Sigmoid colon (tissue), 7 donors: ENCODE measurements around the gene ZNF575. TPM values are rescaled to one million over a fixed set of nuclear protein-coding genes. Genes with fewer than 3 reads are reported as not detected.

Experiments
- DNase-seq: peaks from one replicate; pipeline ENCODE4 v3.0.0-alpha.2; 2019
- H3K27ac ChIP-seq, 4 donors: fragments of 200-600 bp; sonication (generic); one replicate each; pipeline ENCODE4 v1.5.1; 2016 to 2019; ENCODE audit warnings: mild to moderate bottlenecking in 1 of 4
- H3K27me3 ChIP-seq, 3 donors: fragments of 200-600 bp; sonication (generic); one replicate each; pipeline ENCODE4 v1.5.1; 2019; ENCODE audit warnings: mild to moderate bottlenecking in 1 of 3
- H3K36me3 ChIP-seq, 4 donors: fragments of 200-600 bp; sonication (generic); one replicate each; pipeline ENCODE4 v1.5.1; 2016 to 2019
- H3K4me1 ChIP-seq, 4 donors: fragments of 200-600 bp; sonication (generic); one replicate each; pipeline ENCODE4 v1.5.1; 2017 to 2019
- H3K4me3 ChIP-seq, 4 donors: fragments of 200-600 bp; sonication (generic); one replicate each; pipeline ENCODE4 v1.5.1; 2017 to 2019; ENCODE audit warnings: mild to moderate bottlenecking in 2 of 4, moderate library complexity in 1 of 4
- H3K9me3 ChIP-seq, 4 donors: fragments of 200-600 bp in 3 of 4; sonication (generic) in 3 of 4; one replicate each; pipeline versions ENCODE4 v1.5.1 to v1.6.1; 2013 to 2019
- EP300 ChIP-seq, 4 donors: sonication (generic); formaldehyde crosslinking; IDR thresholded peaks; one replicate each; pipeline ENCODE4 v1.6.1; 2017; ENCODE audit warnings: antibody characterized with exemption in 4 of 4
- POLR2A ChIP-seq, 2 donors: fragments of 450-650 bp; IDR thresholded peaks; one replicate each; pipeline ENCODE4 v1.6.1; 2016; ENCODE audit warnings: antibody characterized with exemption in 2 of 2, mild to moderate bottlenecking in 2 of 2, moderate library complexity in 2 of 2
- POLR2AphosphoS5 ChIP-seq, 4 donors: sonication (generic); formaldehyde crosslinking; IDR thresholded peaks; one replicate each; pipeline ENCODE4 v1.6.1; 2017; ENCODE audit warnings: antibody characterized with exemption in 4 of 4
- WGBS, 2 donors: extraction: QIAGEN DNeasy Blood & Tissue Kit; methylation state at CpG; one replicate each; pipeline ENCODE4 v1.1.7; 2013; 5-methylcytosine and 5-hydroxymethylcytosine counted together
- intact Hi-C: fragments of 100-400 bp; cut with DNase I; formaldehyde crosslinking; loops from one replicate; pipeline ENCODE4 v1.15.1; 2023
- polyA plus RNA-seq, 3 donors: library from polyadenylated mRNA; stranded (reverse); fragments of 200-250 nt; gene quantifications; one replicate each; pipeline ENCODE4 v1.2.3, GENCODE V29; 2013
- total RNA-seq, 4 donors: library from RNA; depleted of rRNA; stranded (reverse); fragments of >200 nt; gene quantifications; one replicate each; pipeline ENCODE4 v1.1.0, GENCODE V29; 2016
- TF ChIP-seq, protein P1 (sequence below), 4 experiments: fragments of 450-650 bp in 3 of 4; fragments of 200-600 bp in 1 of 4; IDR thresholded peaks; one replicate each; pipeline ENCODE4 v1.5.1; 2016 to 2019; ENCODE audit warnings: antibody characterized with exemption in 4 of 4, mild to moderate bottlenecking in 3 of 4, moderate library complexity in 2 of 4
- donor health status: healthy with polysubstance abuse.
- donor health status: Bipolar disorder and iron deficiency.
- donor health status: healthy.

ZNF575 gene
- total and polyA plus RNA-seq, 7 donors = 0.14 to 4.2 (median 4.1) TPM; not detected in 3

DNA sequence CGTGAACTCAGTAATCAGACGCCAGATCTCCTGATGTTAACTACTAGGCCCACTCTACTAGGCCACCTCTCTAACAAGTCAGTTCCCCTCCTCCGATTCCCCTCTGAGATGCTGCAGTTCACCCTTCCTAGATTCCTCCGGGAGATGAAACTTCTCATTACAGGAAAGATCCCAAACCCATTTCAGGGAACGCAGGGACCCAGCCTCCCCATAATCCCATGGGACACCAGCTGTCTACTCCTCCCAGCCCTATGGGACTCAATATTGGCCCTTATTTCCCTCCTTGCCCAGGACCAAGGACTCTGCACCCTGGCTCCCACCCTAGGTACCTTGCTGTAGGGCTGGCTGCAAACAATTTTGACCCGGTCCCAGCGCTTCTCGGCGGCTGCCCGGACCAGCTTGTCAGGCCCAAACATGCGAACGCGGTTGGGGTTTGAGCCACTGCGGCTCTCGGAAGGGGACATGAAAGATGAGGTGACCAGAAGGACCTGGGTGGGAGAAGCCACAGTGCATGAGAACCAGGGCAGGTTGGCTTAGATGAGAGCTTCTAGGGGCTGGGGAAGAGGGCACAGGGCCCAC is 21.4 kb downstream of the ZNF575 start:
- H3K4me3 ChIP-seq = no peak overlapping the region

DNA sequence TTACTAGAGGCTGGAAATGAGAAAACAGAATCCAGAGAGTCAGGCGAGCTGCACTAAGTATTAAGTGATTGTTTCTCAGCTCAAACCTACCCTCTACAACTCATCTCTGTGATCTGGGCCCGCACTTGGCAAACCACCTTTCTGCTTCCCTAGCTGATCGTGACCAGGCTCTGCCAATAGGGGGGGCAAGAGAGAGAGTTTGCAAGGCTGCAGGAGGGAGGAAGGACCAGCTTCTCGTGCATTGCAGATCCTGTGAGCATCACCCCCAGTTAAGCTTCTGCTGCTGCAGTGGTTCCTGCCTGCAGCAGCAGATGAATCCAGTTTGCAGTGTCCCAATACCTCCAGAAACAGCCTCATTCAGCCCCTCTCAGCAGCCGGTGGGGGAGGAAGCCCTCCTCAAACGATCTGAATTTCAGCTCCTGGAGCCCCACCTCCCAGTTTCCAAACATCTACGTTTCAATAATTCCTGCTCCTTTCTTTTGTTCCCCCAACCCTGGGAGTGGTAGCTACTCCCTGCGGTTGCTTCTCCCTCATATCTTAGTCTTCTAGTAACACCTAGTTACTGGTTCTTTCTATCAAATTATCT is 22.3 kb downstream of the ZNF575 start:
- WGBS, 2 donors = 44 to 46% methylated on average over 8 of the region's 8 CpGs
- H3K36me3 ChIP-seq = peaks cover 19 to 80% (median 39%) of the 10 kb centered on the region in 4 donors
- no peak overlapping the region for H3K4me3 ChIP-seq

More for the DNA sequence above, 21.4 kb downstream of the ZNF575 start:
- TF ChIP-seq, protein P1, sequence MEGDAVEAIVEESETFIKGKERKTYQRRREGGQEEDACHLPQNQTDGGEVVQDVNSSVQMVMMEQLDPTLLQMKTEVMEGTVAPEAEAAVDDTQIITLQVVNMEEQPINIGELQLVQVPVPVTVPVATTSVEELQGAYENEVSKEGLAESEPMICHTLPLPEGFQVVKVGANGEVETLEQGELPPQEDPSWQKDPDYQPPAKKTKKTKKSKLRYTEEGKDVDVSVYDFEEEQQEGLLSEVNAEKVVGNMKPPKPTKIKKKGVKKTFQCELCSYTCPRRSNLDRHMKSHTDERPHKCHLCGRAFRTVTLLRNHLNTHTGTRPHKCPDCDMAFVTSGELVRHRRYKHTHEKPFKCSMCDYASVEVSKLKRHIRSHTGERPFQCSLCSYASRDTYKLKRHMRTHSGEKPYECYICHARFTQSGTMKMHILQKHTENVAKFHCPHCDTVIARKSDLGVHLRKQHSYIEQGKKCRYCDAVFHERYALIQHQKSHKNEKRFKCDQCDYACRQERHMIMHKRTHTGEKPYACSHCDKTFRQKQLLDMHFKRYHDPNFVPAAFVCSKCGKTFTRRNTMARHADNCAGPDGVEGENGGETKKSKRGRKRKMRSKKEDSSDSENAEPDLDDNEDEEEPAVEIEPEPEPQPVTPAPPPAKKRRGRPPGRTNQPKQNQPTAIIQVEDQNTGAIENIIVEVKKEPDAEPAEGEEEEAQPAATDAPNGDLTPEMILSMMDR (IDR thresholded peaks at IDR 0.05) = no peak
- TF ChIP-seq POLR2A (IDR thresholded peaks at IDR 0.05) (no peak), POLR2AphosphoS5 (IDR thresholded peaks at IDR 0.05) (no peak), EP300 (IDR thresholded peaks at IDR 0.05) (no peak)
- Histone ChIP-seq H3K36me3 (peaks cover 19 to 78% (median 41%) of the 10 kb centered on the region in 4 donors), H3K9me3 (no peaks in the 10 kb centered on the region), H3K27me3 (no peaks in the 10 kb centered on the region), H3K27ac (no peak overlapping the region), H3K4me1 (no peaks in the 10 kb centered on the region)
- intact Hi-C loops = no loop called here
- no peak for DNase-seq
- 95 to 97% methylated on average over 15 of the region's 15 CpGs for WGBS, 2 donors

DNA sequence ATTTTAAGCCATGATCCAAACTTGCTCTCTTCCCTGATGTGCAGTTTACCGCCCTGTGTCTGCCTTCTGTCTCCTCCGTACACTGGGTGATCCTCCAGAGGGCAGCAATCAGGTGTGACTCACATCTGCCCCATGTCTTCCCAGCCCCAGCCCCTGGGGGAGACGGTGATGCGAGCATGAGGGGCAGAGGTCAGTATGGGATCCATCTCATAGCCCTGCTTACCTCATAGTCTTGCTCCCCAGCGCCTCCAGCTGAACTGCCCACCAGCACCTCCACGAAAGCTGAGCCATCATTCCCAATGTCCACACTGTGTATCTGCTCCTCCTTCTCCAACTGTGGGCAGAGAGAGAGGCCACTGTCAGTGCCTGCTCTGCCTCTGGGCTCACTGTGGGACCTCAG is 27.7 kb downstream of the ZNF575 start:
- intact Hi-C loops = no loop called here
- TF ChIP-seq EP300 (IDR thresholded peaks at IDR 0.05) (no peak), POLR2A (IDR thresholded peaks at IDR 0.05) (no peak), POLR2AphosphoS5 (IDR thresholded peaks at IDR 0.05) (no peak)
- TF ChIP-seq, protein P1 (IDR thresholded peaks at IDR 0.05) = no peak
- Histone ChIP-seq H3K4me3 (no peak overlapping the region), H3K27me3 (no peaks in the 10 kb centered on the region), H3K4me1 (peaks cover 0 to 41% (median 21%) of the 10 kb centered on the region in 4 donors), H3K9me3 (no peaks in the 10 kb centered on the region), H3K36me3 (peaks cover 0 to 42% (median 10%) of the 10 kb centered on the region in 4 donors), H3K27ac (no peak overlapping the region)
- WGBS, 2 donors = 79 to 80% methylated on average over 6 of the region's 6 CpGs
- no peak for DNase-seq

More for the DNA sequence above, 22.3 kb downstream of the ZNF575 start:
- Histone ChIP-seq H3K27me3 (no peaks in the 10 kb centered on the region), H3K4me1 (no peaks in the 10 kb centered on the region), H3K9me3 (no peaks in the 10 kb centered on the region), H3K27ac (no peak overlapping the region)
- no peak for TF ChIP-seq EP300 (IDR thresholded peaks at IDR 0.05)
- TF ChIP-seq POLR2AphosphoS5 (IDR thresholded peaks at IDR 0.05) = no peak
- TF ChIP-seq POLR2A (IDR thresholded peaks at IDR 0.05) = no peak
- TF ChIP-seq, protein P1 (IDR thresholded peaks at IDR 0.05) = peak in 2 of 4 experiments; percentile 16 to 48
- DNase-seq = peak; percentile 75
- intact Hi-C loops = no loop called here

DNA sequence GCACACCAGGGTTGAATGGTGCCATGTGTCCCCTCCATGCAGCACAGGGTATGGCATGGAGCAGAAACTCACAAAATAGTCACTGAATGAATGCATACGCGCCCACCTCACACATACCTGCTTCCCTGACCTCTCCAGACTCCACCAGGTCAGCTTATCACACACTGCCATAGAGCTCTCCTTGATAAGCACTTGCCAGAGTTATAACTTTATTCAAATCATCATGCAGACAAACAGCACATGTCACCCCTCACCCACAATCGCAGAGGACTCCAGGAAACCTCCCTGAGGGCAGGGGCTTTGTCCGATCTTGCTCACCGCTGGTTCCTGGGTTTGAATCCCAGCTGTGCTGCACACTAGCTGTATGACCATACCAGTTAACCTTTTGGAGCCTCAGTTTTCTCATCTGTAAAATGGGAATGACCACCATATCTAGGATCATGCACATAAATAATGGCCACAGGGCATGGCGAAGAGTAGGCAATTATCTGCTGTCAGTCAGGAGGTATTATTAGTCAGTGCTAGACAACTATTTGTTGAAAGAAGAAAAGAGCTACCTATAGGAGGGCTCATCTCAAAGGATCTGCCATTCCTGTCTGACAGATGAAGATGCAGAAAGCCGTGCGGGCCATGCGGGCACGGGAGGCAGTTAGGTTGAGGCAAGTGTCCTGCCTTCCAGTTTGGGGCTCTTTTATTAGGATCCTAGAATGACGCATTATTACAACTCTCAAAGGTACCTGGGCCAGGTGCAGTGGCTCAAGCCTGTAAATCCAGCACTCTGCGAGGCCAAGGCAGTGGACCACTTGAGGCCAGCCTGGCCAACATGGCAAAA is 28.4 kb downstream of the ZNF575 start:
- no peak for DNase-seq
- Histone ChIP-seq H3K9me3 (no peaks in the 10 kb centered on the region), H3K36me3 (peaks cover 0 to 36% (median 7%) of the 10 kb centered on the region in 4 donors), H3K27me3 (no peaks in the 10 kb centered on the region), H3K4me3 (no peak overlapping the region), H3K4me1 (peaks cover 0 to 41% (median 21%) of the 10 kb centered on the region in 4 donors), H3K27ac (peak overlapping the region in 1 of 4 donors; percentile 74)
- TF ChIP-seq POLR2A (IDR thresholded peaks at IDR 0.05) = no peak
- TF ChIP-seq POLR2AphosphoS5 (IDR thresholded peaks at IDR 0.05) = no peak
- no peak for TF ChIP-seq EP300 (IDR thresholded peaks at IDR 0.05)
- TF ChIP-seq, protein P1 (IDR thresholded peaks at IDR 0.05) = no peak
- intact Hi-C loops = no loop called here
- 93% methylated on average over 12 of the region's 12 CpGs for WGBS, 2 donors
